ACC112 (cell line): Measurements from ENCODE around the gene SUGCT.

Experiments
- H2AFZ ChIP-seq: fragments of 200-600 bp; sonication (generic); one replicate; pipeline ENCODE4 v1.6.0; 2017; ENCODE audit warnings: antibody characterized with exemption, low read length; ENCODE audit not compliant: unreplicated experiment
- H3K27ac ChIP-seq: fragments of 200-600 bp; sonication (generic); 2 replicates; pipeline ENCODE4 v1.5.1; 2014; ENCODE audit warnings: low read depth, mild to moderate bottlenecking, antibody characterized with exemption, low read length, moderate library complexity
- H3K27me3 ChIP-seq: fragments of 200-600 bp; sonication (generic); 2 replicates; pipeline ENCODE4 v1.6.1; 2014; ENCODE audit warnings: mild to moderate bottlenecking, antibody characterized with exemption, low read length, moderate library complexity, mixed read lengths; ENCODE audit not compliant: insufficient read depth
- H3K36me3 ChIP-seq: fragments of 200-600 bp; sonication (generic); 2 replicates; pipeline ENCODE4 v1.6.1; 2016; ENCODE audit warnings: mild to moderate bottlenecking, antibody characterized with exemption, low read length, moderate library complexity, mixed read lengths; ENCODE audit not compliant: insufficient read depth
- H3K4me1 ChIP-seq: fragments of 200-600 bp; sonication (generic); one replicate; pipeline ENCODE4 v1.6.1; 2016; ENCODE audit warnings: low read length, mixed read lengths; ENCODE audit not compliant: insufficient read depth, unreplicated experiment, control insufficient read depth
- H3K4me3 ChIP-seq: fragments of 200-600 bp; sonication (generic); 2 replicates; pipeline ENCODE4 v1.5.1; 2014; ENCODE audit warnings: mild to moderate bottlenecking, low read depth, low read length
- H3K79me2 ChIP-seq: fragments of 200-600 bp; sonication (generic); one replicate; pipeline ENCODE4 v1.6.0; 2016; ENCODE audit warnings: low read length; ENCODE audit not compliant: control insufficient read depth, unreplicated experiment, insufficient read depth

Gene SUGCT

GRCh38 chr7:40425696-40426095, 290.9 kb downstream of the SUGCT start:
- Histone ChIP-seq H3K36me3 (no peaks in the 10 kb centered on the region), H3K79me2 (no peaks in the 10 kb centered on the region), H3K27me3 (no peaks in the 10 kb centered on the region), H2AFZ (no peak overlapping the region), H3K27ac (no peak overlapping the region), H3K4me3 (no peak overlapping the region), H3K4me1 (peaks cover 5% of the 10 kb centered on the region)

- Histone ChIP-seq H3K4me3 (no peak overlapping the region), H3K36me3 (no peaks in the 10 kb centered on the region), H3K27me3 (no peaks in the 10 kb centered on the region), H2AFZ (no peak overlapping the region), H3K79me2 (no peaks in the 10 kb centered on the region), H3K27ac (no peak overlapping the region), H3K4me1 (peaks cover 5% of the 10 kb centered on the region)
Observed at GRCh38 chr7:40428421-40428820, 293.6 kb downstream of the SUGCT start.

GRCh38 chr7:40429826-40430225, 295.0 kb downstream of the SUGCT start:
- Histone ChIP-seq H3K27ac (peak overlapping the region; percentile 27; the same call in 1 of the 2 replicates), H3K79me2 (no peaks in the 10 kb centered on the region), H2AFZ (no peak overlapping the region), H3K36me3 (no peaks in the 10 kb centered on the region), H3K27me3 (no peaks in the 10 kb centered on the region), H3K4me1 (peaks cover 5% of the 10 kb centered on the region), H3K4me3 (no peak overlapping the region)

GRCh38 chr7:40432046-40432445, 297.2 kb downstream of the SUGCT start:
- Histone ChIP-seq H3K27me3 (no peaks in the 10 kb centered on the region), H3K4me1 (peaks cover 12% of the 10 kb centered on the region), H3K27ac (no peak overlapping the region), H2AFZ (no peak overlapping the region), H3K36me3 (no peaks in the 10 kb centered on the region), H3K4me3 (no peak overlapping the region), H3K79me2 (no peaks in the 10 kb centered on the region)

GRCh38 chr7:40436710-40437109, 301.9 kb downstream of the SUGCT start:
- H3K79me2 ChIP-seq: no peaks in the 10 kb centered on the region
- H3K27ac ChIP-seq: peak overlapping the region; percentile 96
- no peaks in the 10 kb centered on the region for H3K27me3 ChIP-seq

GRCh38 chr7:40437498-40437897, 302.7 kb downstream of the SUGCT start:
- H3K4me3 ChIP-seq: no peak overlapping the region
- peaks cover 23% of the 10 kb centered on the region for H3K4me1 ChIP-seq
- peak overlapping the region; percentile 78 for H2AFZ ChIP-seq
- H3K79me2 ChIP-seq: no peaks in the 10 kb centered on the region
- H3K27ac ChIP-seq: peak overlapping the region; percentile 96
- no peaks in the 10 kb centered on the region for H3K36me3 ChIP-seq
- no peaks in the 10 kb centered on the region for H3K27me3 ChIP-seq

More at GRCh38 chr7:40436710-40437109, 301.9 kb downstream of the SUGCT start:
- Histone ChIP-seq H3K4me3 (no peak overlapping the region), H3K4me1 (peaks cover 23% of the 10 kb centered on the region), H3K36me3 (no peaks in the 10 kb centered on the region), H2AFZ (peak overlapping the region; percentile 78)

- H3K4me3 ChIP-seq: 0 out of 2 replicates have a peak overlapping the region, but pooled peaks have one; percentile 9
- H3K27me3 ChIP-seq: no peaks in the 10 kb centered on the region
- H3K4me1 ChIP-seq: peaks cover 23% of the 10 kb centered on the region
- no peaks in the 10 kb centered on the region for H3K79me2 ChIP-seq
- H2AFZ ChIP-seq: peak overlapping the region; percentile 78
- H3K36me3 ChIP-seq: no peaks in the 10 kb centered on the region
- H3K27ac ChIP-seq: peak overlapping the region; percentile 96
Observed at GRCh38 chr7:40437936-40438634, 303.3 kb downstream of the SUGCT start.

- no peaks in the 10 kb centered on the region for H3K27me3 ChIP-seq
- no peak overlapping the region for H3K4me3 ChIP-seq
- H3K79me2 ChIP-seq: no peaks in the 10 kb centered on the region
- no peaks in the 10 kb centered on the region for H3K36me3 ChIP-seq
- H3K27ac ChIP-seq: no peak overlapping the region
- H3K4me1 ChIP-seq: peaks cover 23% of the 10 kb centered on the region
- H2AFZ ChIP-seq: no peak overlapping the region
Observed at GRCh38 chr7:40439686-40440085, 304.9 kb downstream of the SUGCT start.

- Histone ChIP-seq H3K4me3 (no peak overlapping the region), H2AFZ (no peak overlapping the region), H3K79me2 (no peaks in the 10 kb centered on the region), H3K27ac (no peak overlapping the region), H3K27me3 (no peaks in the 10 kb centered on the region), H3K36me3 (no peaks in the 10 kb centered on the region), H3K4me1 (no peaks in the 10 kb centered on the region)
Observed at GRCh38 chr7:40447345-40447744, 312.5 kb downstream of the SUGCT start.

- no peaks in the 10 kb centered on the region for H3K79me2 ChIP-seq
- no peaks in the 10 kb centered on the region for H3K27me3 ChIP-seq
- H2AFZ ChIP-seq: no peak overlapping the region
- no peaks in the 10 kb centered on the region for H3K36me3 ChIP-seq
- H3K4me3 ChIP-seq: no peak overlapping the region
- peaks cover 12% of the 10 kb centered on the region for H3K4me1 ChIP-seq
- H3K27ac ChIP-seq: no peak overlapping the region
Observed at GRCh38 chr7:40455485-40455884, 320.7 kb downstream of the SUGCT start.

GRCh38 chr7:40457776-40458480, 323.1 kb downstream of the SUGCT start:
- peaks cover 12% of the 10 kb centered on the region for H3K4me1 ChIP-seq
- no peaks in the 10 kb centered on the region for H3K27me3 ChIP-seq

More at GRCh38 chr7:40457776-40458480, 323.1 kb downstream of the SUGCT start:
- H3K36me3 ChIP-seq: no peaks in the 10 kb centered on the region
- no peaks in the 10 kb centered on the region for H3K79me2 ChIP-seq
- H2AFZ ChIP-seq: no peak overlapping the region
- H3K4me3 ChIP-seq: no peak overlapping the region
- H3K27ac ChIP-seq: no peak overlapping the region
